Activated CD4-positive, alpha-beta T cell treated with anti-CD3 and anti-CD28 coated beads, Interleukin-2, amount 50 U/mL, for 1 hour (primary cell): Measurements from ENCODE around the gene TMEM9.

ENCODE experiments used
- DNase-seq: peaks from one replicate; pipeline ENCODE4 v3.0.0-alpha.2; 2020

TMEM9 gene

GRCh38 chr1:201154389-201155165, at the start of gene TMEM9:
Gene TMEM9 (minus strand): TSS chr1:201154474. CDS start chr1:201153923, 551 bp downstream.
- DNase-seq: peak; percentile 99

GRCh38 chr1:201198598-201198997, 44.3 kb upstream of the TMEM9 start:
- no peak for DNase-seq

DNA sequence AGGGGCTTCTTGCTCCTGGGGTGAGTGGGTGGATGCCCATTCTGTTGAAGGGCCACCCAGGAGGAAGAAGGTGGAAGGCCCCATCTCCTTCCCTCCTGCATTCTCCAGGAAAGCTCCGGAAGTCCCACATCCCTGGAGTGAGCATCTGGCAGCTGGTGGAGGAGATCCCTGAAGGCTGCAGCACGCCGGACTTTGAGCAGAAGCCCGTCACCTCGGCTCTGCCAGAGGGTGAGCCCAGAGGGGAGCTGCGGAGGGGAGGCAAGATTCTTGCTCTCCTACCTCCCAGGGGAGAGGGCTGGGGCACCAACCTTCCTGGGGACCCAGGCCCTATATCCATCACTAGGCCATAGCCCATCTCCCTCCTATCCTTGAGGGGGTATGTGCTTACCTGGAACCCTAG, 39.8 kb upstream of the TMEM9 start:
- DNase-seq: no peak

DNA sequence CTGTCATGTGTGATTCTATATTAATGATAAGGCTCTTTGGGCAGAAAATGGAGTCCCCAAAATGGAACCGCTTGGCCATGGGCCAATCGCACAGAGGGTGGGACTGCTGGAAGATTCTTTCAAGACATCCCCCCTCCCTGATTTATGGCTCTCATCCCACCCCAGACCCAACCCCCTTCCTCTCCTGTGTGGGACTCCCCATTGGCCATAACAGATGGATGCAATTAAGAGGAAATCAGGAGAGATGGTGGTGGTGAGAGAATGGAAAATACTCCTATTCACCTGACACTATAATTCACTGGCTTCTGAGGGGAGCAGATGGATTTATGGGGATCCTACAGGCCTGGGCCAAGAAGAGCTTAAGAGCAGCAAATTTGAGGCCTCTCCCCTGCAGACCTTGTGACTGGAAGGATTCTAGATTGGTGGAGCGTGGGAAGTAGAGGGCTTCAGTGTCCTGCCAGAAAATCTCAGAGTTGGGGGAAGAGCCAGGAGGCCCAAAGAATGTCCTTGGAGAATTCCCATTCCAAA, 38.1 kb upstream of the TMEM9 start:
- no peak for DNase-seq

DNA sequence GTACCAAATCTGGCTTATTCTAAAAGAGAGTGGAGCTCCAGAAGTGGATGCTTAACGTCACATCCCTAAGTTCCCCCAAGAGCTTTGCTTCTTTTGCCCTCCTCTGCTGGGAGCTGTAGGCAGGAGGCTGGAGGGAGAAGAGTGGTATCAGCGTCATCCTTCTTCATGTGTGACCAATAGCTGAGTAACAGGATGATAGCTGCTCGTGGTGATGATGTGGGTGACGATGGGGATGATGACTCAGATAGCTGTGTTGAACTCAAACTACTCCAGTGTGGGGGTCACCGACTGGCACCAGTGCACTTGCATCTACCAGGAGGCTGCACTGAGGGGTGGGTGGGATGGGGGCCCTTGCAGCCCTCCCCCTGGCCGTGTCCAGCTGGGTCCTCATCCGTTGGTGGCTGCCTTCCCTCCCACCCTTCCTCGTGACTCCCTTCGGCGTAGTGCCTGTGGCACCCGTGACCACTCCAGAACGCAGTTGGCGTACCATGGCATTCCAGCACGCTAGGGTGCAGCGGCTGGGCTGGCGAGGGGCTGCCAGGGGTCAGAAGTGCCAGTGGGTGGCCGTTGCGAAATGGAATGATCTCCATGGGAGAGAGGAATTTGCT, 37.5 kb upstream of the TMEM9 start:
- no peak for DNase-seq

- DNase-seq: no peak
Measured at GRCh38 chr1:201190624-201191051, 36.4 kb upstream of the TMEM9 start, which contains the start of gene IGFN1. Gene IGFN1 (plus strand): TSS chr1:201190824. CDS start chr1:201193294, 2,470 bp downstream.

GRCh38 chr1:201190005-201190404, 35.7 kb upstream of the TMEM9 start:
- DNase-seq: no peak

- no peak for DNase-seq
Measured at GRCh38 chr1:201189085-201189484, 34.8 kb upstream of the TMEM9 start.

DNA sequence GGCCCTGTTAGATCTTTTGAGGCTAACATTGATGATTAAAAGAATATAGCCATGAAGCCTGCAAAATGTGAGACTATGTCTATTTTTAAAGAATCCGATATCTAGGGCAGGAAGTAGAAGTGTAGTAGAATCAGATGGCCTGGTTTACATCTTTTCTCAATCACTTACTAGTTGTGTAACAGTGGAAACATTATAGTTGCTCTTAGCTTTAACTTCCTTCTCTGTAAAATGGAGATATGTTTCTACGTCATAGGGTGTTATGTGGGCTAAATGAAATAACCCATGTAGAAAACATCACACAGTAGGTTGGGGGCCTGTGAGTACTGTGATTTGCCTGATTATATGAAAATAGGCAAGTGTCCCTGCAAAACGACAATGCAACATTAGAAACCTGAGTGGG, 31.9 kb upstream of the TMEM9 start:
- DNase-seq: no peak

DNA sequence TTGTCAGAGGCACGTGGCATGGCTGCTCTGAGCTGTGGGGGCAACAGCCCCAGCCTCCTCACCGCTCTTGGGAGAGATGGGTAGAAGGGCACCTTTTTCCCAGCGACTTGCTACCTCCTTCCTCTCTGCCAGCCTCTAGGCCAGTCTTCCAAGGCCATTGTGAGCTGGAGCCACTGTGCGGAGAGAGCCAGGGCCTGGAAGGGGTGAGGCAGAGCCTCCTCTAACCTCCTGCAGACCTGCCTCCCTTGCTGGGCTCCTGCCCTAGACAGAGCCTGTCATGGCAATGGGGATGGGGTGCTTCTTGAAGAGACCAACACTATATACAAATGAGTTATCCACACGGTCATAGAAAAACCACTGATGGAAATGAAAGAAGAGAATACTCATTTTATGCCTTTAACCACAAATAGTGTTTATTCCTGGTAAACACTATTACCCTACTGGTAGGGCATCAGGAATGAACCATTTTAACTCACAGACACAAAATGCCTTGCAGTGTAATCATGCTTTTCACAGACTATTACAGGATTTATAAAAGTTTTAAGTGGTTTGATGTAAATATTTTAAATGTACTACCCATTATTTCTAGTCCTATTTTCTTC, 31.4 kb upstream of the TMEM9 start:
- no peak for DNase-seq

DNA sequence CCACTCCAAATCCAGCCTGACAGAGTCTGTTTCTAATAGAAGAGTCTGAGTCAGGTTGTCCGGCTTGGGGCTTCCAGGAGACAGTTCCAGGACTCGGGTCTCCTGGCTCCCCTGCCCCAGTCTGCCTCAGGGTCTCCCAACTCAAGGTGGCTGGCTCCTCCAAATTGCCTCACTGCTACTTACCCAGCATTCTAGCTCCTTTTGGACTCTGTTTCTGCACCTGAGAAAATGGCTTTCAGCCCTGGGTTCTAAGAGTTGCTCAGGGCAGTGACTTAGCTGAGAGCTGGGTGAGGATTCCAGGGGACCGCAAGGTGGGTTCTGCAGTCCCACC, 30.8 kb upstream of the TMEM9 start:
- no peak for DNase-seq

DNA sequence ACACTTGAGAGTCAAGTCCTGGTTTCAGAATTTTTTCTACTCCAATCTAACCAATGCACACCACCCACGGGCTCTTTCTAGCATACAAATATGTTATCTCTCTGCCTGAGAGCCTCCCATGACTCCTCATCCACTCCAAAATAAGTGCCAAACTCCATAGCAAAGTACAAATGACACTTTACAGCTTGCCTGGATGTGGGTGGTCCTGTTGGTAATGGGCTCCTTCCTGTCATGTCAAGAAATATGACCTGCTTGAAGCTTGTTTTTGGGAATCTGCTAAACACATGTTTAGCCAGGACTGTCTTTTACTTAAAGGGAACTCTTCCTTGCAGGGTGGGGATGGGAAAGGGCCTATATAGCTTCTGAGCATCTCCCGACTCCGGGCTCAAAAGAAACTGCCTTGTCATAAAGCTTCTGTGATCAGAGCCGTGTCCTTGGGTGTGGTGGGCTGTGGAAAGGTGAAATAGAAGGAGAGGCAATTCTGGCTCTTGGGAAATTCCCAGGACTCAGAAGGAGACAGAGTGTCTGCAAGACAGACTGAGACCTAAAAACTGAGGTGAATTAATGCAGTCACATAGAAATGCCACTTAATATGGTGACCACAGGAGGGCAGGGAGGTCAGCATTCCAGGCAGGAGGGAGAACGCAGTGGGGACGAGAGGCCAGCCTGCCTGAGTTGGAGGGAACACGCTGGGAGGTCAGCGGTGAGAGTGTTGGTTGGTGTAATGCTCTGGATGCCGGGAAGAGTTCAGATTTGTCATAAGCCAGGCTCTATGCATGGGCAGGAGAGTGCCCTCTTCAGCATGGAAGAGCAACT, 30.2 kb upstream of the TMEM9 start:
- no peak for DNase-seq

GRCh38 chr1:201183753-201184152, 29.5 kb upstream of the TMEM9 start:
- DNase-seq: no peak

- no peak for DNase-seq
Measured at GRCh38 chr1:201183209-201183608, 28.9 kb upstream of the TMEM9 start.

- no peak for DNase-seq
Measured at GRCh38 chr1:201181726-201182125, 27.5 kb upstream of the TMEM9 start.

GRCh38 chr1:201181323-201181722, 27.0 kb upstream of the TMEM9 start:
- no peak for DNase-seq

DNA sequence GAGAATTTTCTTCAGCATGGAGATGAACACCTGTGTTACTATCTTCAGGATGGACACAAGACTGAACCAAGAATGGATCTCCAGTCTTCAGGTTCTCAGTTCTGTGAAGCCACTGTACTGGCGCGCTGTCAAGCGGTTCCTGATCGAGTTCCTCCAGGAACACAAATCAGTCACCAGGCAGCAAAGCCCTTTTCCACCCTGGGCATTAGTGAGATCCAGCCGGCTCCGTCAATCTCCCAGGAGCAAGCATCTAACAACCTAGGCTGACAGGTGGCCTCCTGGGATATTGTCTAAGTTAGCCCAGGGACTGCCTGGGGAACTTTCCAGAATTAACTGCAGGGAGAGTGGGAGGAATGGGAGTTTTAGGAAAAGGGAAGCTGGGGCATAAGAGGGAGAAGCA, 26.6 kb upstream of the TMEM9 start:
- no peak for DNase-seq

GRCh38 chr1:201180141-201180540, 25.9 kb upstream of the TMEM9 start:
- DNase-seq: no peak

- DNase-seq: no peak
Measured at GRCh38 chr1:201178718-201179117, 24.4 kb upstream of the TMEM9 start.

GRCh38 chr1:201176940-201177339, 22.7 kb upstream of the TMEM9 start:
- DNase-seq: no peak

DNA sequence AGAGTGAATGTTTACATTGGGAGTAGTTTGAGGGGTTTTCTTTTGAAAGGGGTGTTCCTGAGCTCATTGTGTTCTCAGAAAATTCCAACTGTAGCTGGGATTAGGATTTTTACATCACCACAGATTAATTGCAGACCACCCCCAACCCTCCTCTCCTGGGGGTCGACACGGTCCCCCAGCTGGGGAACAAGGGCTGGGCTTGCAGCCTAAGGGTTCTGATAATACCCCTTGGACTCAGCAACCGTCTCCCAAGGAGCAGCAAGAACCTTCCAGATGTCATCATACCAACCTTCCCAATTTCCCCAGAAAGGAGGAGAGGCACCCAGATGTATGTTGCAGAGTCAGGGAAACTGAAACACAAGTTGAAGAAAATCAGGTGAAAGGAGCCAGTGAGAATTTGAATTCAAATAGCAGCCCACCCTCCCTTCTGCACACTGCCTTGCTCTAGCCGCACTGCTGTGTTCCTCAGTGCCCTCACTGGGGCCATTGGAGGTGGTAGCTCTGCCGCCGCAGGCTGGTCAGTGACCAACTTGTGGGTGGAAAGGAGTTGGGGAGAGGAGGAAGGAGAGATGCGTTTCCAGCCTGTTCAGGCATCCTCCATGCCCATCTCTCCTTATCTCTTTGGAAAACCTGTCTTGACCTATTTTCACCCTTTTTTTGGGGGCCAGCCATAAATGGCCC, 21.7 kb upstream of the TMEM9 start:
- DNase-seq: no peak

- no peak for DNase-seq
Measured at GRCh38 chr1:201173736-201174135, 19.5 kb upstream of the TMEM9 start.
